ENCODE measurements around the gene IFI27.

The IFI27 gene

GRCh38 chr14:94103554-94104150 lies 6.9 kb upstream of the IFI27 start:
- DNase-seq, result no peak

DNA sequence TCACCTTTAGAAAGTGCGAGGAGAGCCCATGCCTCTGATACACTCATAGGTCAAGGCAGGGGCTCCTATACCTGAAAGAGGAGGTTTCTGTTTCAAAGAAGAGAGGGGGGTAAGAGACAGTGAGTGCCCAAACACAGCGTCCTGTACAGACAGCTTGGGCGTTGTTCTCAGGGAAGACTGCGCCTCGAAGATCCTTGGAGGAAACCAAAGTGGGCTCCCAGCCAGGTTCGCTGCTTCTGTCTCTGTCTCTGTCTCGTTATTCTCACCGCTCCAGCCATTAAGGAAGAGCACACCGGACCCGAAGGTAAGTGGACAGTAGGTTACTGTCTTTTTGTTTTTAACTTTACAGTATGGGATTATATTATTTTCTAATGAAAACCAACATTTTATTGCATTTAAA lies 5.8 kb upstream of the IFI27 start:
- DNase-seq, result no peak

DNA sequence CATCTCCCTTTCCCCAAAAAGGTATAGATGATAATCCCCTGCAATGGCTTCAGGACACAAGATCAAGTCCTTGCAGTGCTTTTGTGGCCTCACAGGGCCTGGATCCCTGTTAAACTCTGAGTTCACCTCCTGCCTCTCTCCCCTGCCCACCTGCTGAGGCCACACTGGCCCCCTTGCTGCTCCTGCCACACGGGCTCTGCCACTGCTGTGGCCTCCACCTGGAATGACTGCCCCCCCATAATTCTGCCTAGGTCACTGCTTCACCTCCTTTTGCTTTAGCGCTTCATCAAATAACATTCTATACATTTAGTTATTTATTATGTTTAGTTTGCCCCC lies 653 bp upstream of the IFI27 start:
- no peak for DNase-seq

DNA sequence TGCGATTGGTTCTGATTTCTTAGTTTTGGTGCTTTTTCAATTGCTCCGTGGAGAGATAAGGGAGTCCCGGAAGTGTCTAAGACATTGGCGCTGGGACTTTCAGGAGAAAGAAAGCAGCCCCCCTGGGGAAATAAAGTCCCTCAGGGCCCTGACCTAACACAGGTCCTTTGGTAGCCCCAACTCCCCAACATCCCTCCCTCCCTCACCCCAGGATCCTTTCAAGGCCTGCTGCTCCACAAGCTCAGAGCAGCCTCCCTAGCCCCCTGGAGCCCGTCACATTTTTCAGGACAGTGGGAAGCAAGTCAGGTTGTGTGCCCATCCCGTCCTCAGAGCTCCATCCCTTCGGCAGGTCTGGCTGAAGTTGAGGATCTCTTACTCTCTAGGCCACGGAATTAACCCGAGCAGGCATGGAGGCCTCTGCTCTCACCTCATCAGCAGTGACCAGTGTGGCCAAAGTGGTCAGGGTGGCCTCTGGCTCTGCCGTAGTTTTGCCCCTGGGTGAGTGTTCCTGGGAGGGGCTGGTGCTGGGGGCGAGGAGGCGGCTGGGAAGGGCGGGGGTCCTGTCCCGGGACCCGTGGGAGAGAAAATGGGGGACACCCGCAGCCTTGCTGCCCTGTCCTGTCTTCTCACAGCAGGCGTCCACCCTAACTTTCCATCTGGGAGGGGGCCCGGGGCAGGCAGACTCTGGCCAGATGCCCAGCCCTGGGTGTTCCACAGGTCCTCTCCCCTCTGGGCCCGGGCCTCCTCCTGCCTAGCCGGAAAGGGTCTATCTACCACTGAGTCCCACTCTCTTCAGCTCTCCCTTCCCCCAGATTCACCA lies 950 bp downstream of the IFI27 start:
- DNase-seq, result no peak

GRCh38 chr14:94112513-94113063 lies 2.1 kb downstream of the IFI27 start:
- no peak for DNase-seq

- no peak for DNase-seq
Measured at GRCh38 chr14:94113073-94113472, 2.5 kb downstream of the IFI27 start.

GRCh38 chr14:94113490-94113889 lies 3.0 kb downstream of the IFI27 start:
- DNase-seq, result no peak

- no peak for DNase-seq
Measured at GRCh38 chr14:94113908-94114588, 3.5 kb downstream of the IFI27 start.

DNA sequence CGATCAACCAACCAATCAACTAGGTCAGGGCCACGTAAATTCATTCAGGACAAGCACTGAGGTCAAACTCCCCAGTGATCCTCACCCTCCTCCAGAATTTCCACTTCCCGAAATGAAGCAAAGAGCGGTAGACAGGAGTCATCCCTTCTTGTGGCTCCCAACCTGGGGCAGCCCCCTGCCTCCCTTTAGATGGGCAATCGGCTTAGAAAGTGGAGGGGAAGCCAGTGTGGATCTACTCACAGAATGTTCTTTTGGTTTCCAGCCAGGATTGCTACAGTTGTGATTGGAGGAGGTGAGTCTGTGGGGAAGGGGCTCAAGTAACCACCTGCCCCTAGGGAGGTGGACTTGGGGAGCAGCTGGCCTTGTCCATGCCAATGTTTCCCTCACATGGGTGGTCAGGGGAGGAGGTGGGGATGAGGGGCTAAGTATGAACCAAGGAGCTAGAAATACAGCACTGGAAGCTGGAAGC lies 4.1 kb downstream of the IFI27 start:
- DNase-seq, result no peak

DNA sequence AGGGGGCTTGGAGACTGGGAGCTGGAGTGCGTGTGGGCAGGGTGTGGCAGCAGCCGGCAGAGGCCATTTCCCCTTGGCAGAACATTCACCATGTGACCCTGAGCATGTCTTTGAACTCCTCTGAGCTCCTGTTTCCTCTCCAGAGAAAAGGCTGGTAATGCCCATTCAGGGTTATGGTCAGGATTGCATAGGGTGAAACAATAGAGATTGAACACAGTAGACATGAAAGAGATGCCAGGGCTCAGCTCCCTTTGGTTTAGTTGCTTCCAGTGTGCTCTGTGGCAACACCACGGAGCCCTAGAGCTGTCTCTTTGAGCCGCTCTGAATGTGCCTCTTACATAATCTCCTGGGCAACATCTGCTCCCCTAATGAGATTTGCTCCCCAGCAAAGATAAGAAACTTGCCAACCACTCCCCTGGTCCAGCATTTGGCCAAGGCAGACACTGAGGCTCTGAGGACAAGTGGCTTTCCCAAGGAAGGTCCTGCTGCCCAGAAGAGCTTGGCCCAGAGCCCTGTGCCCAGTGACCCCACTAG lies 4.6 kb downstream of the IFI27 start:
- no peak for DNase-seq

- no peak for DNase-seq
Measured at GRCh38 chr14:94115631-94116030, 5.1 kb downstream of the IFI27 start.

DNA sequence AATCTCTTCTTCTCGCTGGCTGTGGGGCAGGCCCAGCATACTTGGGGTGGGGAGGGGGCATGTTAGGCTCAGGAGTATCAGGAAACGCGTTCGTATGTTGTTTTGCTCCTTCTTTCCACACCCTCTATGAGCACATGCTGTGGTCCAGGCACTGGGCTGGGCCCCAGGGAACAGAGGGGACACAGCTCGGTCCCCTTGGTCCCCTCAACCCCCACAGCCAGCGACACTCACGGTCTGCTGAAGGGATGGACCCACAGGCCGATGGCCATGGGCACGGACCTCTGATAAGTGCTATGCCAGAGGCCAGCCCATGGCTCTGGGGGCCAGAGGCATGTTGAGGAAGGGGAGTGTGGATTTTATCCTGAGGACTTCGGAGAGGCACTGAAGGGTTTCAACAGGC lies 6.2 kb downstream of the IFI27 start:
- DNase-seq, result no peak

GRCh38 chr14:94117856-94118255 lies 7.3 kb downstream of the IFI27 start:
- DNase-seq, result no peak

GRCh38 chr14:94119071-94119470 lies 8.5 kb downstream of the IFI27 start:
- no peak for DNase-seq

DNA sequence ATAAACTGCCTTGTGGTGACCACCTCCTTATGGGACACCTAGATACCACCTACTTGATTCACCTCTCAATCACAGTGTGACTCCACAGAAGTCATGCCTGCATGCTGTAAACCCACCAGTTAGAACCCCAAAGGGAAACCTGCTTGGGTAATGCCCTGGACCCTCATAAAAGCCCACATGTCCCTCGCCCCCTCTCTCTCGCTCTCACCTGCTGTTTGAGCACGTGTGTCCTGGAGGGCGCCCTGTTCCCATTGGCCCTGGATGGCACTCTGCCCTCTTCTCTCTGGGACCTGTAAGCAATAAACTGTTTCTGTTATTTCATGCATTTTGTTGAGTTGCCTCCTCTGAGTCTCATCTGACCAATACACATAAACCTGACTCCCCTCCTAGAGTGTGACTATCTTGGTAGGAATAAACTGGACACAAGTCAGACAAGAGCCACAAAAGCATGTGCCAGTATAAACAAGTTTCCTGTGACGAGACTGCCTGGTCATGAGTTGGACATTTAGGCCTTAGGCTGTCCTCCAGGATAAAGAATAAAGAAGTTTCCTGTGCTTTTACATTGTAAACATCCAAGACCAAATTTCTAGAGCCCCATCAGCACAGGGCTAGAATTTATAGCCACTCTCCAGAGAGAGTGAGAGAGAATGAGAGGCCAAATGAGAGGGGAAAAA lies 10.3 kb downstream of the IFI27 start:
- DNase-seq, result no peak

GRCh38 chr14:94121485-94121884 lies 10.9 kb downstream of the IFI27 start:
- DNase-seq, result no peak

- DNase-seq, result no peak
Measured at GRCh38 chr14:94122438-94122837, 11.9 kb downstream of the IFI27 start.

DNA sequence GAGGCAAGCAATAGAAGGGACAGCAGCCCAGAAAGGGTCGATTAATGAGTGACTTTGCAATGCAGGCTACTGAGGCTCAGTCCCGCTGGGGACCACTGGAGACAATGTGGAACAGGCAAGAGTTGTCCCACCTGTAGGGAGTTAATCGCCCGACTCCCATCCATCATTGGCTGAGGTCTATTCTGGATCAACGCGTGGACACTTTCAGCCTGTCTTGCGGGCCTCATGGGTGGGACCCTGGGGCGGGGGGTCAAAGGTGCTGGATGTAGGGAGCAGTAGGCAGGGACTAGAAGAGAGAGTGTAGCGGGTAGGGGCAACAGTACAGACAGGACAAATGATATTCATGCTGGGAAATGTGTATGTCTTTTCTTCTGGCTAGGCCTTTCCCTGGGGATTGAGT lies 12.8 kb downstream of the IFI27 start:
- no peak for DNase-seq

GRCh38 chr14:94123868-94124267 lies 13.3 kb downstream of the IFI27 start:
- no peak for DNase-seq

GRCh38 chr14:94124582-94125377 lies 14.2 kb downstream of the IFI27 start:
- no peak for DNase-seq

- no peak for DNase-seq
Measured at GRCh38 chr14:94125659-94126418, 15.3 kb downstream of the IFI27 start.

GRCh38 chr14:94126419-94126677 lies 15.8 kb downstream of the IFI27 start:
- DNase-seq, result no peak

Measured in NCI-H1436 treated with DMSO at 0.1 percent for 48 hours (cell line).